Activated T-cell treated with anti-CD3 and anti-CD28 coated beads, Interleukin-2, amount 50 U/mL, for 1 hour (primary cell): ENCODE measurements around the gene KLK12.
"Not testable (repeated sequence)": the region's sequence is repeated elsewhere in the genome, so short reads cannot be mapped to it uniquely, and the experiment has no call there.

ENCODE experiments used
- DNase-seq: peaks from one replicate; pipeline ENCODE4 v3.0.0-alpha.2; 2020

KLK12 gene

DNA sequence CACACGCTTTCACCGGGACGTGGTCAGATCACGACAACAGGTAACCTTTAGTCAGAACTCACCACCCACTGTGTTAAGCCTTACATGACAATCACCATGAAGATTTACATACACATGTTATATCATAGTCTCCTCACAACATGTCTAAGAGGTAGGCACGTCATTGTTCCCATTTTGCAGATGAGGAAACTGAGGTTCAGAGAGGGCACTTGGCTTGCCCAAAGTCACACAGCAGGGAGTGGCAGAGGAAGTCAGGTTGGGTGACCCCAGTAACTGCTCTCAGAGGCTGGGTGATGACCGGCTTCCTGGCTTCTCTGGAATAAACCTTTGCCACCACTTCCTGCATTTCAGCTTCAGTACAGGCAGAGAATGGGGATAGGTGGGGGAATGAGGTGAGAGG, 20.6 kb downstream of the KLK12 start:
- DNase-seq: no peak

DNA sequence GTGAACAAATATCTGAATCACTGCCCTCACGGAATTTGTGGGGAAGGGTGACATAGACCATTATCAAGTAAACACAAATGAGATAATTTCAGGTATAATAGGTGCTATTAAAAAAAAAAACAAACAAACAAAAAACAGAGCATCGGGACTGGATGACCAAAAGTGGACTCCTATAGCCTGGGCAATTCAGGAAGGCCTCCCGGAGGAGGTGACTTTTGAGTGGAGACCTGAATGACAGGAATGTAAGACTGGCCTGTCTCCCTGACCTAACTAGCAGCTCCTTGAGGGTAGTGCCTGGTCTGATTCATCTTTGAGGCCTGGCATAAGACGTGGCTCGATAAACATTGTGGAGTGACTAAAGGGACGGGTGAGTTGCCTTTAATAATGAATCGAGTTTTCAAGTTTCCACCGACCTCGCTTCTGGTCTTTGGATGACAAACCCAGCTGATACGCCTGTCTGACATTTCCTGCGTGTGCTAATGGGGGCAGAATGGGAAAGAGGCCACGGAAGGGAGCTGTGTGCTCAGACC, 22.1 kb downstream of the KLK12 start:
- DNase-seq: no peak

DNA sequence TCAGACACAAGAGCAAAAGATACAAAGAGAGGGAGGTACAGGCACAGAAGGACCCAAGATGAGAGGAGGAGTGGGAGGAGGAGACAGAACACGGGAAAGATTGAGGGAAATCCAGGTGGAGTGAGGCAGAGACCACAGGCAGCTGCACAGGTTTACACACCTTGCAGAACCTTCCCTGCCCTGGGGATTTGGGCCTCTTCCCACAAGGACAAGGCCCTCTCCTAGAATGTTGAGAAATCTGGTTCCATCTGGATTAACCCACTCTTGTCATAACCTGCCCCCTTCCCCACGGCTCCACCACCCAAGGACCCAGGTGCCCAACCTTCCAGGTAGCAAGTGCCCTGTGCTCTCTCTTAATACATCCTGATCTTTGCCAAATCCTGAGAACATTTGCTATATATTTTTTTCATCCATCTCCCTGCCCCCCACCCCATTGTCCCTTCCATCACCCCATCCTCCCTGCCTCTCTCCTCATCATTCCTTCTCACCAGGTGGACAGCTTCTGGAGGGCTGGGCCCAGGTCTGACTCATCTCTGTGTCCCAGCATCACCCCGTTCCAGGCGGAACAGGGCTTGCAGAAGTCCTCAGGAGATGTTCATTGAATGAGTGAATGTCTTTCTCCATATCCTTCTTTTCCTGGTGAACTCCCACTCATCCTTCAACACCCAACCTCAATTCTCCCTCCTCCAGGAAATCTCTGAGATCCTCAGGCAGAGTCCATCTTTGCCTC, 24.6 kb downstream of the KLK12 start:
- no peak for DNase-seq

DNA sequence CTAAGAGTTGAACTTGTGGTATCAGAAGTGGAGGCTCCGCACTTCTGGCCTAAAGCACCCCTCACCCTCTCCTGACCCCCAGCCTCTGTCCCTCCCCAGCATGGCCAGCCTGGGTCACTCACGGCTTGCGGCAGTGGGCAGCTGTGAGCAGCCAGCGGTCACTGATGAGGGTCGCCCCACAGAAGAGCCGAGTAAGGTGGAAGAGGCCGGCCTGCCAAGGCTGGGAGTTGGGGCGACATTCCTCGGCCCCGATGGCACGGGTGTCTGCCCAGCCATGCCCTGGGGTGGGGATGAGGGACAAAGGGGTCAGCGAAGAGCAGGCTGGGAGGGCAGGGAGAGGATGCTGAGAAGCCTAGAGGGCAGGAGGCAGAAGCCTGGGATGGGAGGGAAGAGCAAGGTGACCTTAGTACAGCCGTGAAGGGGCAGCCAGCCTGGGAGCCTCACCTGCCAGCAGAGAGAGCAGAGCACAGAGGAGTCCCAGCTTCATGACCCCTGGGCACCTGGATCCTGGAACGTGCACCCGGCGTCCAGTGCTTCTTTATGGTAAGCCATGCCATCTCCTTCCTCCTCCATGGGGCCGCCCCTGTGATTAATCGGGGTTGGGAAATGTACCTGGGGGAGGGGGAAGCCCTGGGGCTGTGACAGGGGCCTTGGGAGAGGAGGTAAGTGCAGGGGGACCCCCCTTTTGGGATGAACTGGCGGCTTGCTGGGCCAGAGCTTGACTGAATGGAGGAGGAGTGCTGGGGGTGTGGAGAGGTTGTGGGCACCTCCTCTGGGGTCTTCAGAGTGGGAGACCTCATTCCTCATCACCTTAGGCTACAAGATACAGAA, 25.5 kb downstream of the KLK12 start:
- no peak for DNase-seq

DNA sequence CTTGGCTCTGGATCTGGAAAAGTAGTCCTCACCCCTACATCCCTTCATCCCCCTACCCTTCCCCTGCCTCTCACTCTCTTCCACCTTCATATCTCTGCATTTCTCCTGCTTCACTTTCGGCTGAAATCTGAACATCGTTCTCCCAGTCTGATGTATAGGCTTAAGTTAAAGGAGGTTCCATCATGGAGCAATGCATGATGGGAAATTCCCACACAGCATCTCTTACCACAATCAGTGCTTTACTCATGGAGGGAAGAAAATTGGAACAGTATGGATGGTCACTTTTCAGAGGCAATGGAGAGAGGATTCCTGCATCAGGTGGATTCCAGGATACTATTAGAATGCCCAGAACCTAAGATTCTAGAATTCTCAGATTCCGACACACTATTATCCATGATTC, 27.3 kb downstream of the KLK12 start:
- DNase-seq: no peak

DNA sequence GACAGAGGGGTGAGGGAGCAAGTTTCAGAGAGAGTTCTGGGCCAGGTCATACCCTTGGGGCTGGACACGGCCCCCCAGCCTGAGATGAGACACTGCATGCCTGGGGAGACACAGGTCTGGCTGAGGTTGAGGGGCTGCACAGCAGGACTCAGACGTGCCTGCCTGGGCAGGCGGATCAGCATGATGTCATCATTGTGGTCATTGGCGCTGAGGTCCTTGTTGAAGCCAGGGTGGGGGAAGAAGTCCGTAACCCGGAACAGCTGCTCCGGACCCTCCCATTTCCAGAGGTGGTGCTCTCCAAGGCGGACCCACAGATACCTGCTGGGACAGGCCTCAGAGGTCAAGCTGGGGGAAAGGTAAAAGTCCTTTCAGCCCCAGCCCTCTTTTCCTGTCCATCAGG, 28.4 kb downstream of the KLK12 start:
- no peak for DNase-seq

DNA sequence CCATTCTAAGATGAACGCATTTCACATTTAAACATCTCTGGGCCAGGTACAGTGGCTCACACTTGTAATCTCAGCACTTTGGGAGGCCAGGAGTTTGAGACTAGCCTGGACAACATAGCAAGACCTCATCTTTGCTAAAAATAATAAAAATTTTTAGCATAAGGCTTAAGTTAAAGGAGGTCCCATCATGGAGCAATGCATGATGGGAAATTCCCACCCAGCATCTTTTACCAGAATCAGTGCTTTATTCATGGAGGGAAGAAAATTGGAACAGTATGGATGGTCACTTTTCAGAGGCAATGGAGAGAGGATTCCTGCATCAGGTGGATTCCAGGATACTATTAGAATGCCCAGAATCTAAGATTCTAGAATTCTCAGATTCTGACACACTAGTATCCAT, 29.6 kb downstream of the KLK12 start:
- DNase-seq: no peak

DNA sequence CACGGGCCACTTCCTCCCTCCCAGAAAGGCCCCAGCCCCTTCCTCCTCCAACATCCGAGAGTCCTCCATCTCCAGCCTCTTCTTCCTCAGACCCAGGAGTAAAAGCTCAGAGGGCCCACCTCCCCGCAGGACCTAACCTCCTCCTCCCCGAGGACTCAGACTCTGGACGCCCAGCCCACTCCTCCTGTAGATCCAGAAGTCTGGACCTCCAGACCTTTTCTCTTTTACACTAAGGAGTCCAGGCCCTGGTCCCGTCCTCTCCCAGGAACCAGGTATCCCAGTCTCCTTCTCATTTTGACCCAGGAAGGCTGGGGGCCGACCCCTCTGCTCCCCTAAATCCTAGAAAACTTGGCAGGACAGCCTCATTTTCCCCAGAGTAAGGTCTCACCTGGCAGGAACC, 31.5 kb downstream of the KLK12 start:
- DNase-seq: no peak

DNA sequence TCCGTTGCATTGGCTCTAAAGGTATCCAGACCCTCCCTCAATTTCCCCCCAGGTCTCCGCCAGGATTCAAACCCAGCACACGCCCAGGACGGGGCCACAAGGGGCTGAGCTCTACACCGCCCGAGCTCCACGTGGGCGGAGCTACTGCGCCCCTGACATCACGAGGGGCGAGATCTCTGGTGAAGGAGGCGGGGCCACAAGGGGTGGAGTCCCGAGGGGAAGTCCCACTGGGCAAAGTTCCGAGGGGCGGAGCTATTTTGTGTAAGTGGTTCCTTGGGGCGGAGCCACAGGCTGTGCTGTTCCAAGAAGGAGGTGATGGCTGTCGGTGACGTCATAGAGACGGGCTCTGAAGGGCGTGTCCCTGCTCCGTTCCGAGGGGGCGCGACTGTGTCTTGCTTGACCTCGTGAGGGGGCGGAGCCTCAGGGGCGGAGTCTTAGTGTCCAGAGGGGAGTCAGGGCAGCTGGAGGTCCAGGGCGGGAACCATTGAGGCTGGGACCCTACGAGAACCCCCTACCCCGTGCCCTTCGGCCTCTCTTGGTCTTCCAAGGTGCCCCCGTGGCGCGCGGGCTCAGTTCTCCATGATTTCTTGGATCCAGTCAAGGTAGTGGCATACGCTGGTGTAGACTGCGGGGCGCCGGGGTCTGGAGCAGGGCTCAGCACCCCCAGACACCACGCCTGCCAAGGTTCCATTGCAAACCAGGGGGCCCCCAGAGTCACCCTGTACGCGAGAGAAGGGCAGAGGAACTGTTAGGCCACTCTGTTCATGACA, 32.1 kb downstream of the KLK12 start:
- DNase-seq: no peak

DNA sequence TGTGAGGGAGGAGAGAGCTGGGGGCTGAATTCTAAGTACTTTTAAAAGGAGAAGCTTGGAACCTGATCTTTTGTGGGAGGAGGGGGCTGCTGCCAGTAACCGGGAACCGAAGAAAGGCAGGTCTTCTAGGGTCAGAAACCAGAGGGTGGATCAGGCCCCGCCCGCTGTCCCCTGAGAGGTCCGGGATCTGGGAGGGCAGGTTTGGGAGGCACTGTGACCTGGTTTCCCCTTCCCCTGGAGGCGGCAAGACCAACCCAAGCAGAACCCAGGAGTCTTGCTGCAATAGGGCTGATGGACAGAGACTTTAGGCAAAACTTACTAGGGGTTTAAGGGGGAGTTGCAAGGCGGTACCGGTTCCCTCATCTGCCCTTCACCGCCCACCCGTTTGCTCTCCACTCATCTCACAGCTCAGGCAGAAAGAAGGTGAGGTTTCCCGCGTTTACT, 32.7 kb downstream of the KLK12 start:
- no peak for DNase-seq

DNA sequence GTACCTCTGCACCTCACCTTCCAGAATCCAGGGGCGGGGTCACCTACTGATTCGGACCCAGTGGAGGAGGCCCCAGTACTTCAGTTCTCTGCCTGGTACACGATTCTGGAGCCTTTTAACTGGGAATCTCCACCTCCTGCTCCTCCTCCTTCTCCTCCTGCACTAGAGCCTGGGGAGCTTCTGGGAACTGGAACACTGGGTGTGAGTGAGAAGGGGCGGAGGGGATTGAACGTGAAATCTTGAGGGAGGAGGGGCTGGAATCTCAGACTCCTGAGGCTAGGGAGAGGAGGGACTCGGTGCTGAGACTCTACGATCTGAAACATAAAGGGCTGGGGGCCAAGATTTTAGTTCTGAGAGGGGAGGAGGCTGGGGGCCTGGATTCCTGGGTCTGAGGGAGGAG, 33.3 kb downstream of the KLK12 start, which contains the start of gene KLK8:
Gene KLK8, minus strand, starts transcription at position 90 of the 400 bp plus-strand sequence. CDS start 437 bp downstream, outside the sequence.
- DNase-seq: no peak

DNA sequence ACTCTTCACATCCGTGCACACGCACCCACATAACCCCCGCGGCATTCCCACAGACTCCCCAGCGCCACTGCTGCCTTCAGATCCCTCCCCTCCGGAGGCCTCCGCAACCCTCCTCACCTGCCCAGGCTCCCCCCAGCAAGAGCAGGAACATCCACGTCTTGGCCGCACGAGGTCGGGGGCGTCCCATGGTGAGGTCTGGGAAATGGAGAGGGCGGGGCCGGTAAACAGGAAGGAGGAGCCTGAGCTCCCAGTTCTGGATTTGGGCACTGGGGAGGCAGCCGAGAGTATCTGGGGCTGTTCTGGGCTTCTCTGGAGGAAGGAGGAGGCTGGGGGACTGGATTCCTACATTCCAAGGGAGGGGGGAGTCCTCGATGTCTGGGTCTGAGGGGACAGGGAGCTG, 33.8 kb downstream of the KLK12 start:
- DNase-seq: no peak

DNA sequence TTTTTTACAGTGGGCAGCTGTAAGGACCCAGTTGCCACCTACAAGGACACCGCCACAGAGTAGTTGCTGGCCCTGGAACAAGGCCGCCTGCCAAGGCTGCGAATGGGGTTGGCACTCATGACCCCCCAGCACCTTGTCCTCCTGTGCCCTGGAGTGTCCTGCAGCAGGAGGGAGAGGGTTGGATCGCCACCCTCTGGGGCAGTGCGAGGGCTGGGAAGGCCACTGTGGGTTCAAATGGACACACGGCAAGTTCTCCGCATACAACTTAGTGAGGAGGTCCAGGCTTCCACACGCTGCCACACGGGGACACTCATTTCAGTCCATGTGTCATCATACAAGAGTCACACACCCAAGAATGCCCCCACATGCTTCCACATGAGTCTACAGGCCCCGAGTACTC, 34.4 kb downstream of the KLK12 start:
- DNase-seq: no peak

DNA sequence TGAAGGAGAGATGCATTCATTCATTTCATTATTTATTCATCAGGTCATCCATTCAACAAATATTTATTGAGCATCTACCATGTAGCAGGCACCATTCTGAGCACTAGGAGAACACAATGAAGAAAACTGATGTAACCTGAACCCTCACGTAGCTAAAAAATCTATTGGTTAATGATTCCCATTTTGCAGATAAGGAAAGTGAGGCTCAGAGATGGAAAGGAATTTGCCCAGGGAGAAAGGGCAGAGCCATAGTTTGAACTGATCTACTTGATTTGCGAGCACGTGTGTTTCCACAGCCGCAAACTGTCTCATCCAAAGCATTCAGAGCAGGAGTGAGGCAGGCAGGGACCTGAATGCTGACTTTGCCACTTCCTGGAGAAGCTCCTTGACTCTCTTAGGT, 36.1 kb downstream of the KLK12 start:
- no peak for DNase-seq

DNA sequence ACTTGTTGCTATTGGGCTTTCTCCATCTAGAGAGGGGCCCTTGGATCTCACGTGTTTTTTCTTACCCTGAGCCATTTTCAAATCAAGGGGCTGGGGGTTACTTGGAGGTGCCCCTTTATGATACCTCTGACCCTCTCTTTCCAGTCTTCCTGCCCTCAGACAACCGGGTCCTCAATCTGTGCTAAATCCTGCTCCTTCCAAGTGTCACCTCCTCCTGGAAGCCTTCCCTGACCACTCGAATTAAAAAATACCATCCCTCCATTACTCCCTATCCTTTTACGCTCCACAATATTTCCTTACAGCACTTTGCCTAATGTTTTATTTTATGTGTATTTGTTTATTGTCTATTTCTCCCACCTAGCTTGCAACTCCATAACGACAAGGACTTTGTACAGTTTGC, 36.7 kb downstream of the KLK12 start:
- no peak for DNase-seq

DNA sequence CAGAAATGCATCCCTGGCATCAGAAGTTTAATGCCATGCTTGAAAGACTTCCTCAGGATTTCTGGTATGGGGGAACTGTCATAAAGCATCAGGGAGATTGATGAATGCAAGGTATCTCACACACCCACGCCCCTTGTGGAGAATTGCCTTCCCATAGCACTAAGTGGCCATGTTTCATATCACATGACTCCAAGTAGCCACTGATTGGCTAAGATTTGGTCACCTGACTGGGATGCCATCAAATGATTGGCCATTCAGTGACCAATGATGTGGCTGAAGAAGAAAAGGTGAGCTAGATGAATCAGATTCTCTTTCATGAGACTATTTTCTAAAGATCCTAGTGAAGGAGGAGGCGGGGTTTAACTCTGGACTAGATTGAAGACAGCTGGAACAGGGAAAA, 40.7 kb downstream of the KLK12 start:
- DNase-seq: no peak

DNA sequence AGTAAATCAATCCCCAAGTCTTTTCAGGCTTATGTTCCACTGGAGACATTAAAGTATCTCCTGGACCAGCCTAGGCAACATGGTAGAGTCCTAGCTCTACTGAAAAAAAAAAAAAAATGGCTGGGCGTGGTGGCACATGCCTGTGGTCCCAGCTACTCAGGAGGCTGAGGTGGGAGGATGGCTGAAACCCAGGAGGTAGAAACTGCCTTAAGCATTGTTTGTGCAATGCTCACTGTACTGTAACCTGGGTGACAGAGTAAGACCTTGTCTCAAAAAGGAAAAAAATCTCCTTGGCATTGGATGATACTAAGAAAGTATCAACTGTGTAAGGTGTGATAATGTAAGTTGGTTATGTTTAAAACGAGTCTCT, 42.2 kb downstream of the KLK12 start:
- no peak for DNase-seq

DNA sequence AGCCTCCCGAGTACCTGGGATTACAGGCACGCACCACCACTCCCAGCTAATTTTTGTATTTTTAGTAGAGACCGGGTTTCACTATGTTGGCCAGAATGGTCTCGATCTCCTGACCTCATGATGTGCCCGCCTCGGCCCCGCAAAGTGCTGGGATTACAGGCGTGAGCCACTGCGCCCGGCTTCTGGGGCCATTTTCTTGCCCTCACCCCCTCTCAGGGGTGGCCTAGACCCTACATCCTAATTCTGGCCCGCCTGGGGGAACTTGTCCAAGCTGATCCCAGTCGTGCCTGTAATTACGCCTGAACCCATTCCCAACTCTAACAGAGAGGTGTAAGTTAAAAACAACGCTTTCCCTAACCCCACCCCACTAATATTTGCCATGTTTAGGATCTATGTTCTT, 50.4 kb downstream of the KLK12 start:
- not testable (repeated sequence) for DNase-seq

DNA sequence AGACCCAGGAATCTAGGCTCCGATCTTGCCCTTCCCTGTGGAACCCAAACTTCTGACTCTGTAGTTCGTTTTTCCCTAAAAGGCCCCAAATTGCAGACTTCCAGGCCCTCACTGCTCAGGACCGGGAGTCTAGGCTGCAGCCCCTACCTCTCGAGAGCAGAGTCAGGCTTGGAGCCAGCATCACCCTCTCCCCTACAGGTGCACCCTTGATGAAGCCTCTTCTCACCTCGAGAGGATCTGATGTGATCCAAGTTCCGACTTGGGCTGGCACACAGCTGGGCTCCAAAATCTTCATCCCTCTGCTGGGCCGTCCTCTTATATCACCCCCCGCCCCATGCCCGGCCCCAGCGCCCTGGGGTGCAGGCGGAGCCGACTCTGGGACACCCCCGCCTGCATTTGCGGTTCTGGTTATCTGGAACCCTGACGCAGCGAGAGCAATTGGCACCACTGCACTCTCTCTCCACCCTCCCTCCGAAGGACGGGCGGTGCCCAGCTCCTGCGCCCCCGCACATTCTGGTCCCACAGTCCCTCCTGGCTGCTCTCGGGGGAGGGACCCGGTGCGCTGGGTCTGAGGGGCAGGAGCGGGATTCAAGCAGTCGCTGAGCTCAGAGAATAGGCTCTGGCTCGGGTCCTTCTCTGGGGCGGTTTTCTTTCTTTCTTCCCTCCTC, 51.0 kb downstream of the KLK12 start, which contains the start of gene KLK7:
Gene KLK7, minus strand, starts transcription at position 293 of the 668 bp plus-strand sequence. CDS start 1,518 bp downstream, outside the sequence.
- no peak for DNase-seq

DNA sequence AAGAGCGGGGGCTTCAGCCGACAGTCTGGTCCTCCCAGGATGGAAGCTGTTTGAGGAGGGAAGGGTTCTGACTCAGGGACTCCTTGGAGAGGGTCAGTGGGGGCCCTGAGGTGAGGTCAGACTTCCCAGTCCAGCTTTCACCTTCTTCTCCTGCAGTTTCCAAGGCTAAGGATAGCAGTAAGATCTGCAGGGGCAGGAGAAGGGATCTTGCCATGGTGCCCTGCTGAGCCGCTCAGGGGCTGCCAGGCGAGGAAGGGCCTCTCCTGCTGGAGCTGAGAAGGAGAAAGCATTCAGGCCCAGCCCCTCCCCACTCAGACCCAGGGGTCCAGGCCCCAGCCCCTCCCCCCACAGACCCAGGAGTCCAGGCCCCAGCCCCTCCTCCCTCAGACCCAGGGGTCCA, 52.6 kb downstream of the KLK12 start:
- DNase-seq: no peak

DNA sequence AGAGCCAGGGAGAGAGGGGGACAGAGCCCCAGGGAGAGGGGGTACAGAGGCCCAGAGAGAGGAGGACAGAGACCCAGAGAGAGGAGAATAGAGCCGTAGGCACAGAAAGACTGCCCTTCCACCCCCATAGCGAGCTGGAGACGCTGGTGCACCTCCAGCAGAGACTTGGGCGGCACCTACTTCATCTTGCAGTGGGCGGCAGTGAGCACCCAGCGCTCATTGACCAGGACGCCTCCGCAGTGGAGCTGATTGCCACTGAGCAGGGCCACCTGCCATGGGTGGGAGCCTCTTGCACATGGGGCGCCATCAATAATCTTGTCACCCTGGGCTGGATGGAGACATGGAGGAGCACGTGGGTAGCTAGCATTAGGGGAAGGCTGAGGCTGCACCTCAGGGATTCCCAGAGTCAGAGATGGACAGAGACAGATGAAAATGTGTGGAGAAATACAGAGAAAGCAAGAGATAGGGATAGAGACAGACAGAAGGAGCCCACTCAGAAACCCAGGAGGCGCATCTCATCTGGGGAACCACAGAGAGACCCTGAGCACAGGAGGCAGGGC, 53.1 kb downstream of the KLK12 start:
- no peak for DNase-seq

DNA sequence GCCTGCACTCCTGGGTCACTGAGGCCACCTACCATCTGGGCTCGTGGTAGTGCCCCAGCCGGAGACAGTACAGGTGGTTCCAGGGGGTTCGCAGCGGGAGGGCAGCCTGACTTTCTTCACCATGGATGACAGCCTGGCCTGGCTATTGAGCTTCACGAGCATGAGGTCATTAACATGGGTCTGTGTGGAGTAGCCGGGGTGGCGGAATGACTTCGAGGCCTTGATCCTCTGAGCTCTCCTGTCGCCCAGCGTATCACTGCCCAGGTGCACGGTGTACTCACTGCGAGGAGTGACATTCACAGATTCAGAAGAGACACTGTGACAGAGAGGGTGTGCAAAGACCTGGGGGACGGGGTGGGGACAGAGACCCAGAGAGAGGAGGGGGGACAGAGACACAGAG, 54.6 kb downstream of the KLK12 start:
- DNase-seq: no peak
